Neural progenitor cell (in vitro differentiated cells): Measurements from ENCODE around the gene AGBL4. TPM values are rescaled to one million over a fixed set of nuclear protein-coding genes. Genes with fewer than 3 reads are reported as not detected.

Experiments used
- DNase-seq: peaks from one replicate; pipeline ENCODE4 v3.0.0-alpha.2; 2016; ENCODE audit warnings: low spot score
- H2AFZ ChIP-seq: fragments of 200-600 bp; sonication (generic); replicated peaks from 2 replicates; pipeline ENCODE4 v1.6.1; 2016; ENCODE audit warnings: antibody characterized with exemption
- H3F3A ChIP-seq: fragments of 200-600 bp; sonication (generic); 2 replicates; pipeline ENCODE4 v1.6.1; 2016; ENCODE audit warnings: antibody characterized with exemption, low read depth
- H3K27ac ChIP-seq: fragments of 200-600 bp; sonication (generic); 2 replicates; pipeline ENCODE4 v1.5.1; 2016; ENCODE audit warnings: mild to moderate bottlenecking
- H3K27me3 ChIP-seq: fragments of 200-600 bp; sonication (generic); 2 replicates; pipeline ENCODE4 v1.6.1; 2016; ENCODE audit warnings: mild to moderate bottlenecking, moderate library complexity
- H3K36me3 ChIP-seq: fragments of 200-600 bp; sonication (generic); 2 replicates; pipeline ENCODE4 v1.5.1; 2016
- H3K4me1 ChIP-seq: fragments of 200-600 bp; sonication (generic); 2 replicates; pipeline ENCODE4 v1.6.1; 2016; ENCODE audit warnings: mixed run types
- H3K4me2 ChIP-seq: fragments of 200-600 bp; sonication (generic); 2 replicates; pipeline ENCODE4 v1.6.1; 2016
- H3K4me3 ChIP-seq: fragments of 200-600 bp; sonication (generic); 2 replicates; pipeline ENCODE4 v1.5.1; 2016
- H3K79me2 ChIP-seq: fragments of 200-600 bp; sonication (generic); 2 replicates; pipeline ENCODE4 v1.6.1; 2016; ENCODE audit warnings: low read depth
- H3K9ac ChIP-seq: fragments of 200-600 bp; sonication (generic); 2 replicates; pipeline ENCODE4 v1.6.1; 2016
- H3K9me3 ChIP-seq: fragments of 200-600 bp; sonication (generic); 2 replicates; pipeline ENCODE4 v1.5.1; 2016; ENCODE audit warnings: low read depth
- H4K20me1 ChIP-seq: fragments of 200-600 bp; sonication (generic); 2 replicates; pipeline ENCODE4 v1.6.1; 2016; ENCODE audit warnings: low read depth
- H3K27ac Mint-ChIP-seq: 3 replicates; pipeline ENCODE4 v1.8.0; 2021; ENCODE audit warnings: mixed read lengths
- H3K27me3 Mint-ChIP-seq: 2 replicates; pipeline ENCODE4 v1.8.0; 2022; ENCODE audit warnings: low read depth, mild to moderate bottlenecking, inconsistent platforms, moderate library complexity, mixed read lengths; ENCODE audit not compliant: insufficient read depth
- H3K36me3 Mint-ChIP-seq: 3 replicates; pipeline ENCODE4 v1.8.0; 2021; ENCODE audit warnings: mixed read lengths
- H3K4me1 Mint-ChIP-seq: 3 replicates; pipeline ENCODE4 v1.8.0; 2021; ENCODE audit warnings: mixed read lengths
- H3K4me3 Mint-ChIP-seq: 3 replicates; pipeline ENCODE4 v1.8.0; 2021; ENCODE audit warnings: mild to moderate bottlenecking, moderate library complexity, mixed read lengths
- H3K9me3 Mint-ChIP-seq: 3 replicates; pipeline ENCODE4 v1.8.0; 2020; ENCODE audit warnings: mixed read lengths
- EZH2 ChIP-seq: fragments of 200-600 bp; sonication (generic); IDR thresholded peaks from 2 replicates; pipeline ENCODE4 v1.6.1; 2017; ENCODE audit warnings: antibody characterized with exemption, mild to moderate bottlenecking, moderate library complexity
- EZH2phosphoT487 ChIP-seq: fragments of 200-600 bp; sonication (generic); IDR thresholded peaks from 2 replicates; pipeline ENCODE4 v1.6.1; 2017; ENCODE audit warnings: antibody characterized with exemption
- total RNA-seq: library from RNA; depleted of rRNA; stranded (reverse); fragments of >200 nt; gene quantifications from 2 replicates; pipeline ENCODE4 v1.2.3, GENCODE V29; 2015; ENCODE audit warnings: low replicate concordance
- TF ChIP-seq, protein P1 (sequence below): fragments of 200-600 bp; sonication (generic); IDR thresholded peaks from 2 replicates; pipeline ENCODE4 v1.5.1; 2017; ENCODE audit warnings: antibody characterized with exemption, mild to moderate bottlenecking

AGBL4 gene
- total RNA-seq, 1 donor from 2014 or later, result 1.5 TPM

DNA sequence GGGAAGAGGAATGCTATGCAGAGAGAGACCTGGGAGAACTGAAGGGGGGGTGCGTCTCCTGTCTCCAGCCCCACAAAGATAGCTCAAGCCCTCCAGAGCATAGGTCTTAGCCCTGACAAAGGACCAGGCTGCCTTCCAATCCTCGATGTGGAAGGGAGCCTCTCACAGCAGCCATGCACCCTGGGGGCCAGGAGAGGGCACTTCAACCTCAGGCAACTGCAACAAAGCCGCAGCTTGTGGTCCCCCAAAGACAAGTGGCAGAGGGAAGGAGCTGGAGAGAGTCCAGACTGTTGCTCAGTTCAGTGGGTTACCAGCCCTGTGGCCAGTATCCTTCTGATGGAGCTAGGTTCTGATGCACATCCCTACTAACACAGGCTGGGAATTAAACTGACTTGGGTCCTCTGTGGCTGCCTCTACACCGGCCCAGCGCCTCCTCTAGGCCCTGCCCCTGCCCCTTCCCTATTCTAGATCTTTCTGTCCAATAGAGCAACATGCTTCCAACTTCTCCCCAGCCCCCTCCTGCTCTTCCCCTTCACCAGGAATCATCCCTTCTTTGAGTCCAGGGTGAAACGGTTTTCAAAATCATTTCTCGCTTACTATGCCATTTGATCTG lies 1451.0 kb downstream of the AGBL4 start:
- H3K36me3 Mint-ChIP-seq, result no peaks in the 10 kb centered on the region
- H3K36me3 ChIP-seq, result no peaks in the 10 kb centered on the region
- H3K9me3 Mint-ChIP-seq, result no peaks in the 10 kb centered on the region
- peaks cover 6% of the 10 kb centered on the region for H3K4me1 Mint-ChIP-seq
- no peak overlapping the region for H3K27ac Mint-ChIP-seq
- no peak overlapping the region for H3K9ac ChIP-seq
- no peak overlapping the region for H3K4me3 Mint-ChIP-seq
- no peaks in the 10 kb centered on the region for H3F3A ChIP-seq
- H3K27me3 Mint-ChIP-seq, result peaks cover 3% of the 10 kb centered on the region
- H4K20me1 ChIP-seq, result no peaks in the 10 kb centered on the region
- DNase-seq, result peak; percentile 93
- H3K4me2 ChIP-seq, result no peak overlapping the region
- H3K27ac ChIP-seq, result no peak overlapping the region
- no peak overlapping the region for H3K4me3 ChIP-seq
- no peaks in the 10 kb centered on the region for H3K4me1 ChIP-seq
- no peaks in the 10 kb centered on the region for H3K9me3 ChIP-seq
- H2AFZ ChIP-seq, result peak overlapping the region; percentile 86
- H3K79me2 ChIP-seq, result no peaks in the 10 kb centered on the region
- TF ChIP-seq, protein P1, sequence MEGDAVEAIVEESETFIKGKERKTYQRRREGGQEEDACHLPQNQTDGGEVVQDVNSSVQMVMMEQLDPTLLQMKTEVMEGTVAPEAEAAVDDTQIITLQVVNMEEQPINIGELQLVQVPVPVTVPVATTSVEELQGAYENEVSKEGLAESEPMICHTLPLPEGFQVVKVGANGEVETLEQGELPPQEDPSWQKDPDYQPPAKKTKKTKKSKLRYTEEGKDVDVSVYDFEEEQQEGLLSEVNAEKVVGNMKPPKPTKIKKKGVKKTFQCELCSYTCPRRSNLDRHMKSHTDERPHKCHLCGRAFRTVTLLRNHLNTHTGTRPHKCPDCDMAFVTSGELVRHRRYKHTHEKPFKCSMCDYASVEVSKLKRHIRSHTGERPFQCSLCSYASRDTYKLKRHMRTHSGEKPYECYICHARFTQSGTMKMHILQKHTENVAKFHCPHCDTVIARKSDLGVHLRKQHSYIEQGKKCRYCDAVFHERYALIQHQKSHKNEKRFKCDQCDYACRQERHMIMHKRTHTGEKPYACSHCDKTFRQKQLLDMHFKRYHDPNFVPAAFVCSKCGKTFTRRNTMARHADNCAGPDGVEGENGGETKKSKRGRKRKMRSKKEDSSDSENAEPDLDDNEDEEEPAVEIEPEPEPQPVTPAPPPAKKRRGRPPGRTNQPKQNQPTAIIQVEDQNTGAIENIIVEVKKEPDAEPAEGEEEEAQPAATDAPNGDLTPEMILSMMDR, result peak; percentile 92
- no peak for TF ChIP-seq EZH2phosphoT487
- TF ChIP-seq EZH2, result no peak
- H3K27me3 ChIP-seq, result no peaks in the 10 kb centered on the region

GRCh38 chr1:48572134-48572533 lies 1451.6 kb downstream of the AGBL4 start:
- peaks cover 3% of the 10 kb centered on the region for H3K27me3 Mint-ChIP-seq
- H4K20me1 ChIP-seq, result no peaks in the 10 kb centered on the region
- H3K27ac Mint-ChIP-seq, result no peak overlapping the region
- no peaks in the 10 kb centered on the region for H3K9me3 Mint-ChIP-seq
- no peaks in the 10 kb centered on the region for H3K9me3 ChIP-seq
- H3K4me3 Mint-ChIP-seq, result no peak overlapping the region
- no peak overlapping the region for H3K4me3 ChIP-seq
- peaks cover 6% of the 10 kb centered on the region for H3K4me1 Mint-ChIP-seq
- no peak overlapping the region for H3K4me2 ChIP-seq
- H3K27ac ChIP-seq, result no peak overlapping the region
- H3K36me3 ChIP-seq, result no peaks in the 10 kb centered on the region
- no peak overlapping the region for H2AFZ ChIP-seq
- no peaks in the 10 kb centered on the region for H3K27me3 ChIP-seq
- TF ChIP-seq, protein P1, result no peak
- TF ChIP-seq EZH2phosphoT487 (no peak), EZH2 (no peak)
- no peaks in the 10 kb centered on the region for H3K36me3 Mint-ChIP-seq
- H3K9ac ChIP-seq, result no peak overlapping the region
- H3K79me2 ChIP-seq, result no peaks in the 10 kb centered on the region
- DNase-seq, result no peak
- H3F3A ChIP-seq, result no peaks in the 10 kb centered on the region
- no peaks in the 10 kb centered on the region for H3K4me1 ChIP-seq

DNA sequence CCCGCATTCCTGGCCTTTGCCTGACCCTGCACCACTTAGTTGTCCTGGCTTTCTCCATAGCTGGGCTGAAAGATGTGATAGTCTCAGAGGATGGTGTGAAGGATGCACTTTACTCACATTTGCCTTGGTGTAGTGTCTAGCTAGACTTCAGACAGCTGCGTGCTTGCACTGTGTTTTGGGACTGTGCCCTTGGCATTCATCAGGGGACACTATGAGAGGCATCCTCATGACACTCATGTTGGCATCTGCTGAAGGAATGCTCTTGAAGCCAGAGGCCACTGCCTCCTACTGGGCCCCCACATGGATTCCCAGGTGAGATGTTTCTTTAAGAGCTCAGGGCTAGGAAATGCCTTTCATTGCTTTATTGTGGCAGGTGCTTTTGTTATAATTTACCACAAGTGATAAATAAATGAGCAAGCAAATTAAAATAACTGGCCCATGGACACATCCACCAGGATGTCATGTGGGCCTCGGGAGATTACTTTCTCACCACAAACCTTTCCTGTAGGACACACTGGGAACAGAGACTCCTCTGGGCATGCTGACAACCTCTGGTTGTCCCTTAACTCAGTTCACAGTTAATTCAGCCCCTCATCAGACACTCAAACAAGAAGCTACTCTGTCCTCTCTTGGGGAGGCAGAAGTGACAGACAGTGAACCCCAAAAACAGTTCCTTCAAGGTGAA lies 1452.3 kb downstream of the AGBL4 start:
- TF ChIP-seq, protein P1, result no peak
- TF ChIP-seq EZH2phosphoT487 (no peak), EZH2 (no peak)
- Histone ChIP-seq H3K9me3 (no peaks in the 10 kb centered on the region), H3K27ac (no peak overlapping the region), H3K4me1 (no peaks in the 10 kb centered on the region), H4K20me1 (no peaks in the 10 kb centered on the region), H3K4me2 (no peak overlapping the region), H3K4me3 (no peak overlapping the region), H3K27me3 (no peaks in the 10 kb centered on the region), H3K79me2 (no peaks in the 10 kb centered on the region), H3F3A (no peaks in the 10 kb centered on the region), H3K9ac (no peak overlapping the region), H2AFZ (no peak overlapping the region), H3K36me3 (no peaks in the 10 kb centered on the region)
- H3K36me3 Mint-ChIP-seq, result no peaks in the 10 kb centered on the region
- peaks cover 6% of the 10 kb centered on the region for H3K4me1 Mint-ChIP-seq
- H3K9me3 Mint-ChIP-seq, result no peaks in the 10 kb centered on the region
- no peak overlapping the region for H3K27ac Mint-ChIP-seq
- no peak for DNase-seq
- peaks cover 3% of the 10 kb centered on the region for H3K27me3 Mint-ChIP-seq
- H3K4me3 Mint-ChIP-seq, result no peak overlapping the region
